Retinal pigment epithelial cell (primary cell): ENCODE data around the gene PAK4.

Experiments used
- DNase-seq: peaks from one replicate; pipeline ENCODE4 v3.0.0-alpha.2; 2010; ENCODE audit warnings: low read depth
- H3K4me3 ChIP-seq: 2 replicates; pipeline ENCODE4 v1.5.1; 2011; ENCODE audit warnings: mild to moderate bottlenecking, low read length, control low read depth, moderate library complexity
- CTCF ChIP-seq: conservative IDR thresholded peaks from 2 replicates; pipeline ENCODE4 v1.5.1; 2011; ENCODE audit warnings: low read depth, low read length, control low read depth, inconsistent platforms

The PAK4 gene

GRCh38 chr19:39150807-39151600 lies 25.4 kb downstream of the PAK4 start:
- H3K4me3 ChIP-seq: no peak overlapping the region
- no peak for TF ChIP-seq CTCF
- no peak for DNase-seq

GRCh38 chr19:39152066-39152465 lies 26.5 kb downstream of the PAK4 start:
- H3K4me3 ChIP-seq: no peak overlapping the region
- TF ChIP-seq CTCF: no peak
- no peak for DNase-seq

DNA sequence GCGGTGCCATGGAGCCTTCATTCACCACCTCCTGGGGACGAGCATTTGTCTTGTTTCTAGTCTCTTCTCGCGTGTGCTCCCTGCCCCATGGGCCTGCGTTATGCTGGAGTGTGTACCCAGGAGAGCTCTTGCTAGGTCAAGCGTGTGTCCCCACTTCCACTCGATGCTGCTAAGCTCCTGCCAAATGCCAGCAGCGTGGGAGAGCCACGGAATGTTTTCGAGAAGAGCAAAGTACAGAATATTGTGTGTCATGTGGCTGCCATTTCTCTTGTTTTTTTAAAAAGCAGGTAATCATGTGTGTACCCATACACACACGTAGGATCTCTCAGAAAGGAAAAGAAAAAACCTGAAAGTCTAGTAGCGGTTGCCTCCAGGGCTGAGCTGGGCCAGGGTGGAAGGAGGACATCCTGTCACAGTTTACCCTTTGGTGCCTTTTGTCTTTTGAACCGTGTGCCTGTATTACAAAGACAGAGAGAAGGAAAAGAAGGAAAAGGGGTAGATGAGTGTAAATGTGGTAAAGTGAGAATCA lies 28.6 kb downstream of the PAK4 start:
- no peak for TF ChIP-seq CTCF
- no peak overlapping the region for H3K4me3 ChIP-seq
- no peak for DNase-seq

GRCh38 chr19:39154629-39155100 lies 29.1 kb downstream of the PAK4 start:
- peak; percentile 6 for TF ChIP-seq CTCF
- DNase-seq: no peak
- no peak overlapping the region for H3K4me3 ChIP-seq

DNA sequence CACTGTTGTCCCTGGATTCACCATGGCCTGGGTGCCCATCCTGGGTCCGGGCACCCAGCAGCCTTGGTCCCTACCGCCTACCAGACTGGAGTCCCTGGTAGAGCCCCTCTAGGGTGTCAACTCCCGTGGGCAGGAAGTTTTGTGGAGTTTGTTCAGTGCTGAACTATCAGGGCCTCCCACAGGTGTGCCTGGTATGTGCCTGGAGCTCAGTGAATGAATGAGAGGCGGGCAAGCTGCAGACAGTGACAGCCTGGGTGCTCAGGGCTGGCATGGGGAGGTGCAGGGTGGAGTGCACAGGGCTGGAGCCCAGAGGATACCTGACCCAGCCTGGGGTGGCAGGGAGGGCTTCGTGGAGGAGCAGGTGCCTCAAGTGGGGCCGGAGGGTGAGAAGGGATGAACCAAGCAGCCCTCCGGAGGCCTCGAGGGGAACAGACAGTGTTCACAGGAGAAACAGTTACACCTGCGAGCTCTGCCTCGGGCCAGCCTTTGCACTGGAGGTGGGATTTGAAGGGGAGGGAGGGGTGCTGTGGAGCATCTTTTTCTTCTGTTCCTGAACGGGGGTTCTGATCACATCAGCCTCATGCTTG lies 29.6 kb downstream of the PAK4 start:
- H3K4me3 ChIP-seq: no peak overlapping the region
- TF ChIP-seq CTCF: no peak
- DNase-seq: no peak

GRCh38 chr19:39155741-39156140 lies 30.2 kb downstream of the PAK4 start:
- no peak for TF ChIP-seq CTCF
- DNase-seq: no peak
- no peak overlapping the region for H3K4me3 ChIP-seq
